ENCODE data around the gene ATP13A5.

The ATP13A5 gene

DNA sequence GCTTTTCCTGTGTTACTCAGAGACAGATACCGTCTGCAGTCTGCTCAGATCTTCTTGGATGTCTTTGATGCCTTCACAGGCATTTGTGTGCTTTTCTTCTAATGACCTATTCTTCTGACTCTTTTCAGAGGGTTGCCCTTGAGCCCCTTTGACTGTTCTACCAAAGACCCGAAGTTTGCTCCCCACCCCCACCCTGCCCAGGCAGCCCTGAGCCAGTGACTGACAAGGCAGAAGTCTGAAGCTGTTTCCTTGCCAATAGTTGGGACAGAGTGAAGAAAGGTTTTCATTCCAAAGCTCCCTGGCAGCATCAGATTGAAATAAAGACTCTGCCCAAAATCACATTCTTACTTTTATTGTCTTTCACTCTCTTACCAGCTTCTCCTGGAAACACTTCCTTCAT, 9.0 kb upstream of the ATP13A5 start:
- Histone ChIP-seq H3K27me3 (replicated peaks; ENCODE audit: control insufficient read depth, insufficient read depth, low read length) (peaks cover 4% of the 10 kb centered on the region), H3K9ac (ENCODE audit: low read length) (no peak overlapping the region), H3K9me3 (ENCODE audit: control insufficient read depth, low read length) (no peaks in the 10 kb centered on the region), H3K36me3 (ENCODE audit: control insufficient read depth, insufficient read depth, low read length, severe bottlenecking) (no peaks in the 10 kb centered on the region), H3K4me1 (ENCODE audit: control insufficient read depth, insufficient read depth, low read length) (no peaks in the 10 kb centered on the region), H3K4me3 (ENCODE audit: low read length) (no peak overlapping the region)
- no peak for DNase-seq (ENCODE audit: low read depth)

DNA sequence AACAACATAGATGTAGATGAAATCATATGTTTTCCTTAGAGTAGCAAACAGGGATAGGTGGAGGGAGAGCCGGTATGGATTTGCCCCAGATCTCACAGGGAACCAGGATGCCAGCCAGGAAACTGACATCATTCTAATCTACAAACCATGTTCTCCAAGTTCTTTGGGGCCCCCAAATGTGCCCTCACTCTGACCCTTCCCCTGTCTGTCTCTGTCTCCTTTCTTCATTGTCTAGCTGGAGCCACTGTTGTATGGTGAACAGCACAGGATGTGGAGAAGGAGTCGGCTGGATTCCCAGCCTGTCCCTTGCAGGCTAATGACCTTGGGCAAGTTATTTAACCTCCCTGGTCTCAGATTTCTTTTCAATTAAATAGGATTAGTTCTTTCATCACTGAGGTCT, 962 bp downstream of the ATP13A5 start:
- Histone ChIP-seq H3K4me3 (ENCODE audit: low read length) (no peak overlapping the region), H3K9ac (ENCODE audit: low read length) (no peak overlapping the region), H3K36me3 (ENCODE audit: control insufficient read depth, insufficient read depth, low read length, severe bottlenecking) (no peaks in the 10 kb centered on the region), H3K9me3 (ENCODE audit: control insufficient read depth, low read length) (no peaks in the 10 kb centered on the region), H3K27me3 (replicated peaks; ENCODE audit: control insufficient read depth, insufficient read depth, low read length) (peaks cover 7% of the 10 kb centered on the region), H3K4me1 (ENCODE audit: control insufficient read depth, insufficient read depth, low read length) (no peaks in the 10 kb centered on the region)
- DNase-seq (ENCODE audit: low read depth): no peak

DNA sequence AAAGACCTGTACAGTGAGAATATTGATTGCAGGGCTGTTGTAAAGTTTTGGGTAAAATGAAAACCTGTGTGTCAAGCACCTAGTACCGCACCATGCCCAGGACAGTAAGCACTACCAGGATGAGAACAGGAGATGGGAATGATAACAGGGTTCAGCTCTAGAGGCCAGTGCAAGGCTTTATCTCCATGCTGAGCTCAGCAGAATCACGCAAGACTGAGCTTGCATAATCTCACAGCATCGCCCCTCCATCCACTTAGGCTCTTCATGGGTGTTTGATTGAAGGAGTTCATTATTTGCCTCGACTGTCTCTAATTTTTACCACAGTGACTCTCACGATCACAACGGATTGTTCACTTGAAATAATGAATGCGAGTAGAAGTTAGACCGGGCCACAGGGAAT, 2.9 kb downstream of the ATP13A5 start:
- Histone ChIP-seq H3K27me3 (replicated peaks; ENCODE audit: control insufficient read depth, insufficient read depth, low read length) (peaks cover 4% of the 10 kb centered on the region), H3K4me3 (ENCODE audit: low read length) (no peak overlapping the region), H3K36me3 (ENCODE audit: control insufficient read depth, insufficient read depth, low read length, severe bottlenecking) (no peaks in the 10 kb centered on the region), H3K9me3 (ENCODE audit: control insufficient read depth, low read length) (no peaks in the 10 kb centered on the region), H3K9ac (ENCODE audit: low read length) (no peak overlapping the region), H3K4me1 (ENCODE audit: control insufficient read depth, insufficient read depth, low read length) (no peaks in the 10 kb centered on the region)
- no peak for DNase-seq (ENCODE audit: low read depth)

DNA sequence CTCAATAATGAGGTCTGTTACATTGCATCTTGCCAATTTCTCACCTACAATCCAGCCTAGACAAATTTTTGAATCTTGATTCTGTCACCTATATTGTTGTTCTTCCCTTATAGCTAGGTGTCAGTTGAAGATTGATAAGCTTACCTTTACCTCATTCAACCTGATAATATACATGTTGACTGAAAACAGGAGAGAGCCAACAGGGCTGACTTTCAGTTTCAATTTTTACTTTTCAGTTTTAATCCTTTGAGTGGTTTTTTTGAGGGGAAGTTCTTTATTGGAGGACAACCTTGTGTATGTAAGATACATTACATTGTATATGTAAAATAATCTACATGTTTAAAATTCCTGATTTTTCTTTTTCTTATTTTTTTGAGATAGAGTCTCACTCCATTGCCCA, 5.8 kb downstream of the ATP13A5 start:
- no peak for DNase-seq (ENCODE audit: low read depth)
- no peaks in the 10 kb centered on the region for H3K27me3 ChIP-seq (replicated peaks; ENCODE audit: control insufficient read depth, insufficient read depth, low read length)
- no peaks in the 10 kb centered on the region for H3K9me3 ChIP-seq (ENCODE audit: control insufficient read depth, low read length)

DNA sequence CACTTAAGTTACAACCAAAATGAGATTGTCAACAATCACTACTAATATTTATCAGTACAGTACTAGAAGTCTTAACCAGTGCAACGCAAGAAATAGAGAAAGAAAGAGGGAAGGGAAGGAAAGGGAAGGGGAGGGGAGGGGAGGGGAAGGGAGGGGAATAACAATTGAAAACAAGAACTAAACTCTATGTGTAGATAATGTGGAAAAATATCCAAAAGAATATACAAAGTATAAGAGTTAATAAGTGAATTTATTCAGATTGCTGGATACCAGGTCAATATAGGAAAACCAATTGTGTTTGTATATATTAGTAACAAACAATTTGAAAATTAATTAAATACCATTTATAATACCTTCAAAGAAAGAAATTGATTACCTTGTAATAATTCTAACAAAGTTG, 10.7 kb downstream of the ATP13A5 start:
- H3K36me3 ChIP-seq (ENCODE audit: control insufficient read depth, insufficient read depth, low read length, severe bottlenecking): no peaks in the 10 kb centered on the region
- no peaks in the 10 kb centered on the region for H3K27me3 ChIP-seq (replicated peaks; ENCODE audit: control insufficient read depth, insufficient read depth, low read length)
- H3K9ac ChIP-seq (ENCODE audit: low read length): no peak overlapping the region
- no peak overlapping the region for H3K4me3 ChIP-seq (ENCODE audit: low read length)
- no peak for DNase-seq (ENCODE audit: low read depth)
- no peaks in the 10 kb centered on the region for H3K9me3 ChIP-seq (ENCODE audit: control insufficient read depth, low read length)
- H3K4me1 ChIP-seq (ENCODE audit: control insufficient read depth, insufficient read depth, low read length): no peaks in the 10 kb centered on the region

More for the DNA sequence above, 5.8 kb downstream of the ATP13A5 start:
- Histone ChIP-seq H3K4me3 (ENCODE audit: low read length) (no peak overlapping the region), H3K9ac (ENCODE audit: low read length) (no peak overlapping the region), H3K4me1 (ENCODE audit: control insufficient read depth, insufficient read depth, low read length) (no peaks in the 10 kb centered on the region), H3K36me3 (ENCODE audit: control insufficient read depth, insufficient read depth, low read length, severe bottlenecking) (no peaks in the 10 kb centered on the region)

DNA sequence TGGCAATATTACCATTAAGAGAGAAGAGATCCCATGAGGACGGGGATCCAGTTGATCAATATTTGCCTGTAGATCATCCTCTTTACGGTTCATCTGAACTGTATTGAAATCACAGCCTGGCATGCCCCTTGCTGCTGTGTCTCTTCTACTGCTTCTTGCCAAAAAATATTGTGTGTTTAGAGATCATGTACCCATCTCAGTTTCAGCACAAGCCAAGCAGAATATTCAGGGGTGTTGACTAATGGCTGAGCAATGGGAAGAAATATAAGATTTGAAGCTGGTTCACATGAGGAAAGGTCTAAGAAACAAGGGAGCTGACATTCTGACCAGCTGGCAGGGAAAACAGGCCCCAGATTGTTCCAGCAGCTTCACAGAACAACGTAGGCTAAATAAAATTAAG, 21.3 kb downstream of the ATP13A5 start:
- H3K27me3 ChIP-seq (replicated peaks; ENCODE audit: control insufficient read depth, insufficient read depth, low read length): peaks cover 3% of the 10 kb centered on the region
- peaks cover 3% of the 10 kb centered on the region for H3K4me1 ChIP-seq (ENCODE audit: control insufficient read depth, insufficient read depth, low read length)
- no peak for DNase-seq (ENCODE audit: low read depth)
- no peak overlapping the region for H3K9ac ChIP-seq (ENCODE audit: low read length)
- H3K36me3 ChIP-seq (ENCODE audit: control insufficient read depth, insufficient read depth, low read length, severe bottlenecking): no peaks in the 10 kb centered on the region
- no peak overlapping the region for H3K4me3 ChIP-seq (ENCODE audit: low read length)
- no peaks in the 10 kb centered on the region for H3K9me3 ChIP-seq (ENCODE audit: control insufficient read depth, low read length)

DNA sequence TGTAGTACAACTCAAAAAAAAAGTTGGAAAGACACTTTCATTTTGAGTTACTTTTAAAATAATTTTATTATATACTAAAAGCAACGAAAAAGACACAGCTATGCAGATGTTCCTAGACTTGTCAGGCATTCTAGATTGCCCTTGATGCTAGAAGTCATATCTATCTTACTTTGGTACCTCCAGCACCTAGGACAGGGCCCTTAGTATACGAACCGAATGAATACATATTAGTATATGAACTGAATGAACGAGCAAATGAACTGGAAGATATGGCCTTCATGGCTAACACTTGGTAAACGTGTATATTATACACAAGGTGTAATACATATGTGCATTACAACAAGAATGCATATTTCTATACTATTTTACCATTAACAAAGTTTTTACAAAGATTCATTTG, 24.1 kb downstream of the ATP13A5 start:
- H3K9ac ChIP-seq (ENCODE audit: low read length): no peak overlapping the region
- no peak for DNase-seq (ENCODE audit: low read depth)
- no peaks in the 10 kb centered on the region for H3K9me3 ChIP-seq (ENCODE audit: control insufficient read depth, low read length)
- no peaks in the 10 kb centered on the region for H3K4me1 ChIP-seq (ENCODE audit: control insufficient read depth, insufficient read depth, low read length)
- H3K4me3 ChIP-seq (ENCODE audit: low read length): no peak overlapping the region
- H3K27me3 ChIP-seq (replicated peaks; ENCODE audit: control insufficient read depth, insufficient read depth, low read length): peaks cover 3% of the 10 kb centered on the region
- H3K36me3 ChIP-seq (ENCODE audit: control insufficient read depth, insufficient read depth, low read length, severe bottlenecking): no peaks in the 10 kb centered on the region

DNA sequence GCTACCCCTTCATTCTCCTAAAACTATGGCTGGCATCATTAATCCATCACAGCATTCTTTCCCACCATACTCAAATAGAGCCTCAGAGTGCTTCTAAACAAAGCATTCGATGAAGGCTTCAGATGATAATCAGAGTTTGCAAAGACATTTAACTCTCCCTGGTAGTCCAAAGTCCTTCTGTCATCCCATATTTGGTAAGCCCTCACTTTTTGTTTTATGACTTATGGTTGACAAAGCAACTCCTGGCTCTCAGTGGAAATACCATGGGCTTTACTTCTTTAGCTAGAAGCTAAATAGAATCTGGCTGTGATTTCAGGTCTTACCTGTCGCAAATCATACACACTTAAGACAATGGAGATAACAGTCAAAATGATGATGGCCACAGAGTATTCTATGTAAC, 27.8 kb downstream of the ATP13A5 start:
- no peak for DNase-seq (ENCODE audit: low read depth)
- no peaks in the 10 kb centered on the region for H3K9me3 ChIP-seq (ENCODE audit: control insufficient read depth, low read length)
- H3K36me3 ChIP-seq (ENCODE audit: control insufficient read depth, insufficient read depth, low read length, severe bottlenecking): no peaks in the 10 kb centered on the region
- H3K4me3 ChIP-seq (ENCODE audit: low read length): no peak overlapping the region
- no peak overlapping the region for H3K9ac ChIP-seq (ENCODE audit: low read length)
- no peaks in the 10 kb centered on the region for H3K27me3 ChIP-seq (replicated peaks; ENCODE audit: control insufficient read depth, insufficient read depth, low read length)
- H3K4me1 ChIP-seq (ENCODE audit: control insufficient read depth, insufficient read depth, low read length): no peaks in the 10 kb centered on the region

DNA sequence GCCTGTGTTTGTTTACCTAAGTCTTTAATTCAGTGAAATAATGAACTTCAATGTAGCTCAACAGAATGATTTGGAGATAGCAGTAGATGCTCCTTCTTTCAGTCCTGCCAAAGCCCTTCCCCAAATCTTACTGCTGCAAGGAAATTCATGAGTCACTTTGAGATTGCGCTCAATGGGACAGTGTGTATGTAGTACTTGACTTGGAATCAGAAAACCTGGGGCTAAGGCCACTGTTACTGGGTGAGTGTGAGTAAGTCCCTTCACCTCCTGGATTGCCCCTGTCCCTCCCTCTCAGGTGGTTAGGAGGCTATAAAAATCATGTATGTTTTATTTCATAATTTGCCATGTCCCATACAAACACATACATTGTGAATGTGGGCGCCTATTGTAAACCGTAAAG, 29.9 kb downstream of the ATP13A5 start:
- no peak for DNase-seq (ENCODE audit: low read depth)
- Histone ChIP-seq H3K9me3 (ENCODE audit: control insufficient read depth, low read length) (no peaks in the 10 kb centered on the region), H3K4me3 (ENCODE audit: low read length) (no peak overlapping the region), H3K27me3 (replicated peaks; ENCODE audit: control insufficient read depth, insufficient read depth, low read length) (no peaks in the 10 kb centered on the region), H3K4me1 (ENCODE audit: control insufficient read depth, insufficient read depth, low read length) (no peaks in the 10 kb centered on the region), H3K36me3 (ENCODE audit: control insufficient read depth, insufficient read depth, low read length, severe bottlenecking) (no peaks in the 10 kb centered on the region), H3K9ac (ENCODE audit: low read length) (no peak overlapping the region)

DNA sequence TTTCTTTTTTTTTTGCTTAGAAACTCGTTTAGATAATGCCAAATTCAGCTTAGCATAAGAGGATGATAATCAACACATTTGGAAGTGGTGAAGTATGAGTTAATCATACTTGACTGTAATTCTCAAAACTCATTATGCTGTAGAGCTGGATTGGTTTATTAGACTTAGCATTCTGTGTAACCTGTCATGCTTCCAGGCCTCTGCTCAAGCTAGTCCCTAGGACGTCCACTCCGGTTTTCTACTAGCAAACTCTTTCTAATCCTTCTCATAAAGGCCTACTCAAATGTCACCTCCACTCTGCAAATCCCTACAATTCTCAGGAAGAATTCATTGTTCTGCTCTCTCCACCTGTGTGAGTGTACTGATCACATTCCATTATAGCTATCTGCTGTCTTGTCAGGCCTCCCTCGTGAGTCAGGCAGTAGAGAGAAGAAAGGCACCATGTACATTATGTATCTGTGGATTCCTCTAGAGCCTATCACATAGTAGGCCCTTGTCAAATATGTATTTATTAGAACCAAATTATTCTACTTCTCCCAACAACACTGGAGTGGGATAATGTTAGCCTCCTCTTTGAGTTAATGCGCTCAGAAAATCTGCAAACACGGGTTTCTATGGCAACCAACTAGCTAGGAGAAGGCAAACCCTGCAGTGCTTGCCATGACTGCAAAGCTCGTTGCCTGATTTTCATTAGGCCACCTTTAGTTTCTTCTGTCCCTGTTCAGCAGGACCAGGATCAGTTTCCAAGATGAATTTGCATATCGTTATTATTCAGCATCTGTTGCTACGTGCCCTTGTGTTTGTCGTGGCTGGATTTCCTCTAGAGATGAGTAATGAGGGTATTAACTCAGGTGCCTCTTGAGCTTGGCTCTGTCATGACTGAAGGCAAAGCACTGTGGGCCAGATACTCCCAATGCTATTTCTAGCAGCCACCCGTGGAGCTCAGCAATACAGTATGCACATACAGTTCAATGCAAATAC, 30.7 kb downstream of the ATP13A5 start:
- Histone ChIP-seq H3K4me1 (ENCODE audit: control insufficient read depth, insufficient read depth, low read length) (no peaks in the 10 kb centered on the region), H3K27me3 (replicated peaks; ENCODE audit: control insufficient read depth, insufficient read depth, low read length) (peaks cover 4% of the 10 kb centered on the region), H3K4me3 (ENCODE audit: low read length) (no peak overlapping the region), H3K9ac (ENCODE audit: low read length) (no peak overlapping the region), H3K9me3 (ENCODE audit: control insufficient read depth, low read length) (no peaks in the 10 kb centered on the region), H3K36me3 (ENCODE audit: control insufficient read depth, insufficient read depth, low read length, severe bottlenecking) (no peaks in the 10 kb centered on the region)
- no peak for DNase-seq (ENCODE audit: low read depth)

DNA sequence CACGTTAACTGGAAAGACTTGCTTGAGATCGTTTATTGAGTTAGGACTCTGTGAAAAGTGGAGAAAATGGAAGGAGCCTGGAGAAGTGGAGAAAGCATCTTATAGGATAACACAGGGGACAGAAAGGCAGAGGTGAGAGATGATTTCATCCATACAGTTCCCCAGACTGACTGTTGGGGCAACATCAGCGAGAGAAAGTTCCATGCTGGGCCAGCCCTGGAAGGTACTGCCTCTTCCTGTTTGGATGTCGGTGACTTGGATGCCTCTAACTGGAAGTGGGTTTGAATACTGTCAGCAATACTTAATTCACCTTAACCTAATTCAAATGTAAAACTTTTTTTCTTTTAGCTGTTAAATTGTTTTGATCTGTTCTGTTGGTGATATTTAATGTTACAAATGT, 32.3 kb downstream of the ATP13A5 start:
- Histone ChIP-seq H3K36me3 (ENCODE audit: control insufficient read depth, insufficient read depth, low read length, severe bottlenecking) (no peaks in the 10 kb centered on the region), H3K27me3 (replicated peaks; ENCODE audit: control insufficient read depth, insufficient read depth, low read length) (peaks cover 8% of the 10 kb centered on the region), H3K4me3 (ENCODE audit: low read length) (no peak overlapping the region), H3K4me1 (ENCODE audit: control insufficient read depth, insufficient read depth, low read length) (no peaks in the 10 kb centered on the region), H3K9me3 (ENCODE audit: control insufficient read depth, low read length) (no peaks in the 10 kb centered on the region), H3K9ac (ENCODE audit: low read length) (no peak overlapping the region)
- DNase-seq (ENCODE audit: low read depth): no peak

DNA sequence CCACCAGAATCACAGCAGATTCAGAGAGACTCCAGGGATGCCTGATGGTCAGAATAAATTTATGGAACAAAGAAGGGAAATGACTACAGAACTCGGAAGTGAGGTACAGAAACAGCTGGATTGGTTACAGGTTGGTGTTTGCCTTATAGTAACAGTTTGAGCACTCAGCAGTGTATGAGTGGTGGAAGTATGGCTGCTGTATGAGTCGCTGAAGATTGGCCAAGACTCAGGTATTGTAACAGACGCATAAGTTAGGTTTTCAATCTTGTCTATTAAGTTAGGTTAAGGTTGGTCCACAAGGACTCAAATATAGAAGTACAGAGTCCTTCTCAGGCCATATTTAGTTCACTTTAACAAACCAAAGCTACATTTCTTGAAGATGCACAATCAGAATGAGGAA, 33.1 kb downstream of the ATP13A5 start:
- no peaks in the 10 kb centered on the region for H3K36me3 ChIP-seq (ENCODE audit: control insufficient read depth, insufficient read depth, low read length, severe bottlenecking)
- DNase-seq (ENCODE audit: low read depth): no peak
- H3K4me1 ChIP-seq (ENCODE audit: control insufficient read depth, insufficient read depth, low read length): no peaks in the 10 kb centered on the region
- no peak overlapping the region for H3K9ac ChIP-seq (ENCODE audit: low read length)
- no peak overlapping the region for H3K4me3 ChIP-seq (ENCODE audit: low read length)
- peaks cover 8% of the 10 kb centered on the region for H3K27me3 ChIP-seq (replicated peaks; ENCODE audit: control insufficient read depth, insufficient read depth, low read length)
- H3K9me3 ChIP-seq (ENCODE audit: control insufficient read depth, low read length): no peaks in the 10 kb centered on the region

All from adipocyte (in vitro differentiated cells).